Measurements from ENCODE around the gene KIAA0586.
"Not testable (repeated sequence)": the region's sequence is repeated elsewhere in the genome, so short reads cannot be mapped to it uniquely, and the experiment has no call there.

DNA sequence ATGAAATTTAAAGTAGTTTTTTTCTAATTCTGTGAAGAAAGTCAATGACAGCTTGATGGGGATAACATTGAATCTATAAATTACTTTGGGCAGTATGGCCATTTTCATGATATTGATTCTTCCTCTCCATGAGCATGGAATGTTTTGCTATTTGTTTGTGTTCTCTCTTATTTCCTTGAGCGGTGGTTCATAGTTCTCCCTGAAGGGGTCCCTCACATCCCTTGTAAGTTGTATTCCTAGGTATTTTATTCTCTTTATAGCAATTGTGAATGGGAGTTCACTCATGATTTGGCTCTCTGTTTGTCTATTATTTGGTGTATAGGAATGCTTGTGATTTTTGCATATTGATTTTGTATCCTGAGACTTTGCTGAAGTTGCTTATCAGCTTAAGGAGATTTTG, 153.9 kb downstream of the KIAA0586 start:
- TF ChIP-seq, protein P1, sequence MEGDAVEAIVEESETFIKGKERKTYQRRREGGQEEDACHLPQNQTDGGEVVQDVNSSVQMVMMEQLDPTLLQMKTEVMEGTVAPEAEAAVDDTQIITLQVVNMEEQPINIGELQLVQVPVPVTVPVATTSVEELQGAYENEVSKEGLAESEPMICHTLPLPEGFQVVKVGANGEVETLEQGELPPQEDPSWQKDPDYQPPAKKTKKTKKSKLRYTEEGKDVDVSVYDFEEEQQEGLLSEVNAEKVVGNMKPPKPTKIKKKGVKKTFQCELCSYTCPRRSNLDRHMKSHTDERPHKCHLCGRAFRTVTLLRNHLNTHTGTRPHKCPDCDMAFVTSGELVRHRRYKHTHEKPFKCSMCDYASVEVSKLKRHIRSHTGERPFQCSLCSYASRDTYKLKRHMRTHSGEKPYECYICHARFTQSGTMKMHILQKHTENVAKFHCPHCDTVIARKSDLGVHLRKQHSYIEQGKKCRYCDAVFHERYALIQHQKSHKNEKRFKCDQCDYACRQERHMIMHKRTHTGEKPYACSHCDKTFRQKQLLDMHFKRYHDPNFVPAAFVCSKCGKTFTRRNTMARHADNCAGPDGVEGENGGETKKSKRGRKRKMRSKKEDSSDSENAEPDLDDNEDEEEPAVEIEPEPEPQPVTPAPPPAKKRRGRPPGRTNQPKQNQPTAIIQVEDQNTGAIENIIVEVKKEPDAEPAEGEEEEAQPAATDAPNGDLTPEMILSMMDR (IDR thresholded peaks at IDR 0.05), result not testable (repeated sequence)
- TF ChIP-seq POLR2A (IDR thresholded peaks at IDR 0.05), result not testable (repeated sequence)
